Nephron (organoid): Measurements from ENCODE around the gene GALNTL6.

ENCODE experiments used
- H3K27ac Mint-ChIP-seq, 3 experiments: 2 replicates each; pipeline ENCODE4 v1.8.0; 2020; ENCODE audit warnings: mixed read lengths in 3 of 3, mild to moderate bottlenecking in 2 of 3, moderate library complexity in 1 of 3
- H3K27me3 Mint-ChIP-seq: 2 replicates; pipeline ENCODE4 v1.8.0; 2021; ENCODE audit warnings: low read depth, mild to moderate bottlenecking, moderate library complexity, mixed read lengths
- H3K36me3 Mint-ChIP-seq: 2 replicates; pipeline ENCODE4 v1.8.0; 2020; ENCODE audit warnings: low read depth, mixed read lengths
- H3K4me1 Mint-ChIP-seq: 2 replicates; pipeline ENCODE4 v1.8.0; 2020; ENCODE audit warnings: mixed read lengths
- H3K4me3 Mint-ChIP-seq, 3 experiments: 2 replicates each; pipeline ENCODE4 v1.8.0; 2020; ENCODE audit warnings: mild to moderate bottlenecking in 3 of 3, mixed read lengths in 3 of 3, moderate library complexity in 2 of 3
- H3K9me3 Mint-ChIP-seq: 2 replicates; pipeline ENCODE4 v1.8.0; 2020; ENCODE audit warnings: mixed read lengths
- CTCF ChIP-seq, 3 experiments: fragments of 200-600 bp; sonication (generic); IDR thresholded peaks; one replicate each; pipeline ENCODE4 v1.5.0; 2021; ENCODE audit warnings: antibody characterized with exemption in 3 of 3; ENCODE audit not compliant: unreplicated experiment in 3 of 3

Gene GALNTL6

DNA sequence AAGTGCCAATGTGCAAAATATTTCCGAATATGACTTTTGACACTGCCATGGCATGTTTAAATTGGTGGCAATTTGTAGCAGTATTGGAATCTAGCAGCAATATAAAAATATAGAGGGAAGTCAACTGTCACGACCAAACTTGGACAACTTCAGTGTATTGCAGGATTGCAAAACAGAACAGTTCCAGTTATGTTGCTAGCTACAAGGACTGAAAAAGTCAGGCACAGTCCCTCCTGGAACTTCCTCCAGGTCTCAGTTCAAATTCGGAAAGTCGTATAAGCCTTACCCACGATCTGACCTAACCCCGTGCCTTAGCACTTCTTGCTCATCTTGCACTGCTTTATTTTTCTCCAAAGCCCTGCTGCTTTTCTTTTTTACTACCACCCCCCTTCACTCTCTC is 965.4 kb downstream of the GALNTL6 start:
- Mint-ChIP-seq H3K4me1 (peaks cover 19% of the 10 kb centered on the region), H3K4me3 (no peak overlapping the region), H3K36me3 (no peaks in the 10 kb centered on the region), H3K9me3 (no peaks in the 10 kb centered on the region), H3K27me3 (peaks cover 8% of the 10 kb centered on the region), H3K27ac (no peak overlapping the region)
- no peak for TF ChIP-seq CTCF (IDR thresholded peaks at IDR 0.05; ENCODE audit: unreplicated experiment in 3 of 3)

GRCh38 chr4:172780566-172781081 is 967.4 kb downstream of the GALNTL6 start:
- no peak for TF ChIP-seq CTCF (IDR thresholded peaks at IDR 0.05; ENCODE audit: unreplicated experiment in 3 of 3)
- H3K27ac Mint-ChIP-seq: no peak overlapping the region
- no peaks in the 10 kb centered on the region for H3K27me3 Mint-ChIP-seq
- H3K4me1 Mint-ChIP-seq: peaks cover 20% of the 10 kb centered on the region
- no peaks in the 10 kb centered on the region for H3K36me3 Mint-ChIP-seq
- H3K4me3 Mint-ChIP-seq: no peak overlapping the region
- H3K9me3 Mint-ChIP-seq: no peaks in the 10 kb centered on the region

DNA sequence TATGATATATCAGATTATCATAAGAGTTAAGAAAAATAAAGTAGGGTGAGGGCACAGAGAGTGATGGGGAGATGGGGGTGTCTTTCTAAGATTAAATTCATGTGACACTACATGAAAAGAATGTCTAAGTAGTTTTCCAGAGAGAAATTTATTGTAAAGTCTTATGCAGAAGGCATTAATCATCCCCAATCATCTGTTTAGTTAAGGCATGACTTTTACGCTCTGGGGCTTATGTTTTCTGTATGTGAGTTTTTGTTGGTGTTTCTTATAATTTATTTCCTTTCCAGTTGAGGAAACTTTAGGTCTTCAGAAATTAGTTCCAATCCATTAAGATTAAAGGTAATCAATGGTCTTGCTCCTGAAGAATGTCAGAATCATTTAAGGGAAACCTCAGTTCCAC is 972.4 kb downstream of the GALNTL6 start:
- H3K4me1 Mint-ChIP-seq: peaks cover 17% of the 10 kb centered on the region
- peak overlapping the region; percentile 8 to 44 (median 34) for H3K27ac Mint-ChIP-seq
- H3K4me3 Mint-ChIP-seq: no peak overlapping the region
- TF ChIP-seq CTCF (IDR thresholded peaks at IDR 0.05; ENCODE audit: unreplicated experiment in 3 of 3): no peak
- H3K36me3 Mint-ChIP-seq: no peaks in the 10 kb centered on the region
- no peaks in the 10 kb centered on the region for H3K9me3 Mint-ChIP-seq
- H3K27me3 Mint-ChIP-seq: peaks cover 4% of the 10 kb centered on the region

DNA sequence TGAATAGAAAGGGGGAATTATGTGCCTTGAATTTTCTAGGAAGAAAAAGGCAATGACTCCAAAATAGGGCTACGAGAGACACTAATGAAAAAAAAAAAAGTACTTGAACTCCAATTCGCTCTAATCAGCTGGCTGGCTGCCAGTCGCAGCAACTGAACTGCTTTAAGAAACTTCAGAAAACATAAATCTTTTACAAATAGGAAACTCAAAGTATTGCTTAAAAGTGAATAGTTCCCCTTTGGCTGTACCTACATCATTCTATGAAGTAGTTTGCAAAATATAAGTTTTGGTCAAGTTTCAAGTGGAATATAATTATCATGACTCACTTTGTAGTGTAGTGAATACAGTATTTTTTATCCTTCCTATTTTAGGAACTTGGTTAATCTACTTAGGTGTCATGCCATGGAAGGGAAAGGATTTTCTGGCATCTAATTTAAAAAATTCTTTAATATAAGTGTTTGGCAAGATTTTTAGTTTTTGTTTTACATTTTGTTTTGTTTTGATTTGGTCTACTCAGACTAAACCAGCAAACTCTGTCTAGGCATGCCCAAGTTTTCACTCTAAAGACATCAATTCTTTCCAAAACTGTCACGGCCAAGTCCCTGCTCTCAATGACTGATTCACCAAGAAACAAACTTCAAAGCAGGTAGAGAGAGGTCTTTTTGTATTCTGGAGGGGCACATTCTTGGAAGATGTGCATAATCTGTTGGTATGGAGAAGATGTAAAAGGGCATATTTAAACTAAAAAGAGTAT is 973.0 kb downstream of the GALNTL6 start:
- Mint-ChIP-seq H3K4me1 (peaks cover 17% of the 10 kb centered on the region), H3K27ac (peak overlapping the region; percentile 31 to 44 (median 34)), H3K4me3 (peak overlapping the region in 1 of 3 experiments; percentile 7), H3K27me3 (peaks cover 4% of the 10 kb centered on the region), H3K9me3 (no peaks in the 10 kb centered on the region), H3K36me3 (no peaks in the 10 kb centered on the region)
- TF ChIP-seq CTCF (IDR thresholded peaks at IDR 0.05; ENCODE audit: unreplicated experiment in 3 of 3): no peak

- Mint-ChIP-seq H3K27ac (no peak overlapping the region), H3K9me3 (no peaks in the 10 kb centered on the region), H3K4me1 (peaks cover 17% of the 10 kb centered on the region), H3K4me3 (no peak overlapping the region), H3K36me3 (no peaks in the 10 kb centered on the region), H3K27me3 (peaks cover 4% of the 10 kb centered on the region)
- TF ChIP-seq CTCF (IDR thresholded peaks at IDR 0.05; ENCODE audit: unreplicated experiment in 3 of 3): no peak
Measured at GRCh38 chr4:172787111-172787510, 973.9 kb downstream of the GALNTL6 start.

DNA sequence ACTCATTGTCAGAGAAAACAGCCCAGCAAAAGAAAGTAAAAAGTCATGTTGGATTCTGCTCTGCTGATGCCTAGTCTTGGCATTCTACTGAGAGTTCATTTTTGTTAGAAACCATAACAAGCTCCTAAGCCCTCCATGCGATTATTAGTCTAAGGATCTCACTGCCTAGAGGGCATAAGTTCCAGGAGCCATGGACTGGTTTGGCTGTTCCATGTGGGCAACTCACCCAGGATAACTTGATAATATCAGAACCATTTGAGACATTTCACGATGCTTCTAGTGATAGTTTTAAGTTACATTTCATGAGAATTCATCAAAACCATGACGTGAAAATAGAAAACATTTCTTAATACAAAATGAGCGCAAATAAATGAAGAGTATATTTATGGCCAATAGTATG is 978.6 kb downstream of the GALNTL6 start:
- H3K4me1 Mint-ChIP-seq: peaks cover 14% of the 10 kb centered on the region
- H3K9me3 Mint-ChIP-seq: no peaks in the 10 kb centered on the region
- H3K27ac Mint-ChIP-seq: no peak overlapping the region
- no peak for TF ChIP-seq CTCF (IDR thresholded peaks at IDR 0.05; ENCODE audit: unreplicated experiment in 3 of 3)
- H3K4me3 Mint-ChIP-seq: no peak overlapping the region
- H3K36me3 Mint-ChIP-seq: no peaks in the 10 kb centered on the region
- peaks cover 4% of the 10 kb centered on the region for H3K27me3 Mint-ChIP-seq
